Fibroblast of lung (primary cell): ENCODE results near the gene ALDH1L2. TPM values are rescaled to one million over a fixed set of nuclear protein-coding genes. Genes with fewer than 3 reads are reported as not detected.

ENCODE experiments used
- DNase-seq, 2 donors: peaks; one replicate each; pipeline versions ENCODE4 v3.0.0 to v3.0.0-alpha.2; 2010; ENCODE audit warnings: low read depth in 2 of 2
- H2AFZ ChIP-seq: 2 replicates; pipeline ENCODE4 v1.5.1; 2012; ENCODE audit warnings: low read length, control low read depth, inconsistent platforms
- H3K27ac ChIP-seq: 2 replicates; pipeline ENCODE4 v1.5.1; 2011; ENCODE audit warnings: low read length, control low read depth; ENCODE audit not compliant: insufficient read depth
- H3K27me3 ChIP-seq: 2 replicates; pipeline ENCODE4 v1.5.1; 2011; ENCODE audit warnings: mild to moderate bottlenecking, low read length; ENCODE audit not compliant: control insufficient read depth, insufficient read depth
- H3K36me3 ChIP-seq: 2 replicates; pipeline ENCODE4 v1.5.1; 2011; ENCODE audit warnings: low read length; ENCODE audit not compliant: control insufficient read depth, insufficient read depth
- H3K4me1 ChIP-seq: 2 replicates; pipeline ENCODE4 v1.5.1; 2011; ENCODE audit warnings: low read length; ENCODE audit not compliant: control insufficient read depth, insufficient read depth; ENCODE audit errors: extremely low read depth
- H3K4me2 ChIP-seq: 2 replicates; pipeline ENCODE4 v1.5.1; 2011; ENCODE audit warnings: low read length, control low read depth; ENCODE audit not compliant: insufficient read depth; ENCODE audit errors: extremely low read depth
- H3K4me3 ChIP-seq, 4 experiments: fragments of 200-600 bp in 1 of 4; sonication (generic) in 1 of 4; replicated peaks in 1 of 4; 2 replicates each; pipeline ENCODE4 v1.5.1; 2011 to 2016; ENCODE audit warnings: low read length in 4 of 4, low read depth in 3 of 4, mild to moderate bottlenecking in 3 of 4, control low read depth in 2 of 4, inconsistent platforms in 1 of 4, mixed read lengths in 1 of 4; ENCODE audit not compliant: insufficient read depth in 1 of 4; ENCODE audit errors: control extremely low read depth in 1 of 4
- H3K79me2 ChIP-seq: 2 replicates; pipeline ENCODE4 v1.5.1; 2012; ENCODE audit warnings: mild to moderate bottlenecking, low read length, inconsistent platforms; ENCODE audit not compliant: control insufficient read depth, insufficient read depth
- H3K9ac ChIP-seq: 2 replicates; pipeline ENCODE4 v1.5.1; 2011; ENCODE audit warnings: mild to moderate bottlenecking, low read length, control low read depth; ENCODE audit not compliant: insufficient read depth
- H3K9me3 ChIP-seq: 2 replicates; pipeline ENCODE4 v1.5.1; 2012; ENCODE audit warnings: low read depth, low read length; ENCODE audit not compliant: control insufficient read depth, insufficient read depth
- H4K20me1 ChIP-seq: 2 replicates; pipeline ENCODE4 v1.5.1; 2011; ENCODE audit warnings: low read length; ENCODE audit not compliant: control insufficient read depth, insufficient read depth; ENCODE audit errors: extremely low read depth
- EZH2 ChIP-seq: IDR thresholded peaks from 2 replicates; pipeline ENCODE4 v1.5.1; 2012; ENCODE audit warnings: low read length, control low read depth, mild to moderate bottlenecking; ENCODE audit errors: missing control alignments
- polyA plus RNA-seq, 2 donors: library from polyadenylated mRNA; depleted of rRNA in 1 of 2; stranded (reverse) in 1 of 2; unstranded in 1 of 2; fragments of >200 nt; gene quantifications; 2 replicates each; pipeline ENCODE4 v1.2.1, GENCODE V29; 2011 to 2012; ENCODE audit warnings: missing spikeins in 1 of 2
- total RNA-seq: library from RNA; depleted of rRNA; stranded (reverse); fragments of >200 nt; gene quantifications from 2 replicates; pipeline ENCODE4 v1.2.1, GENCODE V29; 2014
- TF ChIP-seq, protein P1 (sequence below), 2 donors: IDR thresholded peaks in 1 of 2; conservative IDR thresholded peaks in 1 of 2; 1 replicate in 1 of 2; 2 replicates in 1 of 2; pipeline ENCODE4 v1.5.1; 2011 to 2012; ENCODE audit warnings: low read length in 2 of 2, control low read depth in 1 of 2, inconsistent platforms in 1 of 2, low read depth in 1 of 2, mild to moderate bottlenecking in 1 of 2

Gene ALDH1L2
- total and polyA plus RNA-seq, 2 donors (not counting 1 experiment from before 2014, with no cell fraction given): 59.1 to 88.2 TPM

- no peaks in the 10 kb centered on the region for H3K9me3 ChIP-seq
- no peak for DNase-seq
- H4K20me1 ChIP-seq: no peaks in the 10 kb centered on the region
- H3K9ac ChIP-seq: no peak overlapping the region
- no peaks in the 10 kb centered on the region for H3K79me2 ChIP-seq
- no peaks in the 10 kb centered on the region for H3K4me1 ChIP-seq
- no peak overlapping the region for H3K27ac ChIP-seq
- no peak overlapping the region for H3K4me3 ChIP-seq
- TF ChIP-seq, protein P1, sequence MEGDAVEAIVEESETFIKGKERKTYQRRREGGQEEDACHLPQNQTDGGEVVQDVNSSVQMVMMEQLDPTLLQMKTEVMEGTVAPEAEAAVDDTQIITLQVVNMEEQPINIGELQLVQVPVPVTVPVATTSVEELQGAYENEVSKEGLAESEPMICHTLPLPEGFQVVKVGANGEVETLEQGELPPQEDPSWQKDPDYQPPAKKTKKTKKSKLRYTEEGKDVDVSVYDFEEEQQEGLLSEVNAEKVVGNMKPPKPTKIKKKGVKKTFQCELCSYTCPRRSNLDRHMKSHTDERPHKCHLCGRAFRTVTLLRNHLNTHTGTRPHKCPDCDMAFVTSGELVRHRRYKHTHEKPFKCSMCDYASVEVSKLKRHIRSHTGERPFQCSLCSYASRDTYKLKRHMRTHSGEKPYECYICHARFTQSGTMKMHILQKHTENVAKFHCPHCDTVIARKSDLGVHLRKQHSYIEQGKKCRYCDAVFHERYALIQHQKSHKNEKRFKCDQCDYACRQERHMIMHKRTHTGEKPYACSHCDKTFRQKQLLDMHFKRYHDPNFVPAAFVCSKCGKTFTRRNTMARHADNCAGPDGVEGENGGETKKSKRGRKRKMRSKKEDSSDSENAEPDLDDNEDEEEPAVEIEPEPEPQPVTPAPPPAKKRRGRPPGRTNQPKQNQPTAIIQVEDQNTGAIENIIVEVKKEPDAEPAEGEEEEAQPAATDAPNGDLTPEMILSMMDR (conservative IDR thresholded peaks at IDR 0.05 in 1 of 2, IDR thresholded peaks at IDR 0.05 in 1 of 2; ENCODE audit: low read depth in 1 of 2, low read length in 2 of 2): no peak
- no peak for TF ChIP-seq EZH2
- no peak overlapping the region for H3K4me2 ChIP-seq
- H2AFZ ChIP-seq: no peak overlapping the region
- H3K36me3 ChIP-seq: peaks cover 5% of the 10 kb centered on the region
- H3K27me3 ChIP-seq: no peaks in the 10 kb centered on the region
These were observed 50.4 kb downstream of the ALDH1L2 start for GRCh38 chr12:105033851-105034250.

DNA sequence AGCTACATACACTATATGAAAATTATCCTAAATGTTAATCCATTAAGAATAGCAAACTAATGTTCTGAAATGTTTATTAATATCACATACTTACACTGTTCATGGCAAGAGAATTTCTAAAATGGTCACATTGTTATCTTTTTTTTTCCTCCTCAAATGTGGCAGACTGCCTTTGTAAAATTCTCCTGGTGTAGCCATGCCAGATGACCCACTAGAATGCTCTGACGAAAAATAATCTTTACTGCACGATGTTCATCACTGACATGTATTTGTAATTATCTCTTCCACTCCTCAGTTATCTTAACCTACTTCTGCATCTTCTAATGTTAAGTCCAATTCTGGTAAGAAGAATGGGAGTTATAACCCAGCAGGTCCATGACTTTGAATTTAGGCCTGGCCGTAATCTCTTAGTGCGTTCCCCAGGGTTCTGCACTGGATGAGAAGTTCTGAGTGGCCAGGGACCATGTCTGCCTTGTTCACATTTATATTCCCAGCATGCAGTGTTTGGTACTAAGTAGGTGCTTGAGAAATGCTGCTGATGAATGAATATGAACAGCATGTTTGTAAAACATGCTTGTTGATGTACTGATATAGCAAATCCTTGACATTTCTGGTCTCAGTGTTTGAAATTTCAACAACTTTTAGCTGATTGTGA is 51.4 kb downstream of the ALDH1L2 start:
- peaks cover 5% of the 10 kb centered on the region for H3K36me3 ChIP-seq
- H3K9ac ChIP-seq: no peak overlapping the region
- TF ChIP-seq EZH2: no peak
- TF ChIP-seq, protein P1 (conservative IDR thresholded peaks at IDR 0.05 in 1 of 2, IDR thresholded peaks at IDR 0.05 in 1 of 2; ENCODE audit: low read depth in 1 of 2, low read length in 2 of 2): no peak
- H2AFZ ChIP-seq: no peak overlapping the region
- H3K4me2 ChIP-seq: no peak overlapping the region
- no peaks in the 10 kb centered on the region for H4K20me1 ChIP-seq
- no peaks in the 10 kb centered on the region for H3K27me3 ChIP-seq
- DNase-seq: no peak
- no peaks in the 10 kb centered on the region for H3K9me3 ChIP-seq
- H3K4me1 ChIP-seq: no peaks in the 10 kb centered on the region
- H3K4me3 ChIP-seq: no peak overlapping the region
- H3K27ac ChIP-seq: no peak overlapping the region
- H3K79me2 ChIP-seq: no peaks in the 10 kb centered on the region

- Histone ChIP-seq H3K27me3 (no peaks in the 10 kb centered on the region), H3K36me3 (peaks cover 5% of the 10 kb centered on the region), H3K9me3 (no peaks in the 10 kb centered on the region), H3K4me2 (no peak overlapping the region), H3K79me2 (no peaks in the 10 kb centered on the region), H3K9ac (no peak overlapping the region), H3K27ac (no peak overlapping the region), H4K20me1 (no peaks in the 10 kb centered on the region), H3K4me1 (no peaks in the 10 kb centered on the region), H2AFZ (no peak overlapping the region), H3K4me3 (no peak overlapping the region)
- no peak for TF ChIP-seq EZH2
- TF ChIP-seq, protein P1 (conservative IDR thresholded peaks at IDR 0.05 in 1 of 2, IDR thresholded peaks at IDR 0.05 in 1 of 2; ENCODE audit: low read depth in 1 of 2, low read length in 2 of 2): no peak
- DNase-seq: no peak
These were observed 53.1 kb downstream of the ALDH1L2 start for GRCh38 chr12:105030820-105031807.
